ENCODE measurements around the gene FBLIM1.
"Not testable (repeated sequence)": the region's sequence is repeated elsewhere in the genome, so short reads cannot be mapped to it uniquely, and the experiment has no call there.

FBLIM1 gene

GRCh38 chr1:15770313-15770962 is 11.8 kb downstream of the FBLIM1 start:
- no peak for DNase-seq

- DNase-seq: no peak
Observed at GRCh38 chr1:15771836-15772515, 13.4 kb downstream of the FBLIM1 start.

GRCh38 chr1:15775706-15776105 is 17.1 kb downstream of the FBLIM1 start:
- no peak for DNase-seq

- no peak for DNase-seq
Observed at GRCh38 chr1:15777909-15778707, 19.5 kb downstream of the FBLIM1 start.

- DNase-seq: no peak
Observed at GRCh38 chr1:15785683-15786082, 27.1 kb downstream of the FBLIM1 start.

GRCh38 chr1:15786581-15786980 is 28.0 kb downstream of the FBLIM1 start:
- no peak for DNase-seq

- DNase-seq: no peak
Observed at GRCh38 chr1:15788624-15789301, 30.2 kb downstream of the FBLIM1 start.

- DNase-seq: no peak
Observed at GRCh38 chr1:15796086-15796462, 37.5 kb downstream of the FBLIM1 start.

GRCh38 chr1:15797614-15798390 is 39.2 kb downstream of the FBLIM1 start:
- no peak for DNase-seq

- peak; percentile 40 for DNase-seq
Observed at GRCh38 chr1:15799004-15799867, 40.6 kb downstream of the FBLIM1 start.

- no peak for DNase-seq
Observed at GRCh38 chr1:15799928-15800835, 41.6 kb downstream of the FBLIM1 start.

GRCh38 chr1:15802234-15802965 is 43.8 kb downstream of the FBLIM1 start:
- no peak for DNase-seq

GRCh38 chr1:15803380-15803779 is 44.8 kb downstream of the FBLIM1 start:
- no peak for DNase-seq

GRCh38 chr1:15804060-15804459 is 45.5 kb downstream of the FBLIM1 start:
- no peak for DNase-seq

GRCh38 chr1:15807121-15807520 is 48.5 kb downstream of the FBLIM1 start:
- DNase-seq: no peak

GRCh38 chr1:15807549-15807948 is 49.0 kb downstream of the FBLIM1 start, which contains the start of gene UQCRHL:
Gene UQCRHL (minus strand): TSS chr1:15807649. CDS start chr1:15807649, 0 bp downstream.
- not testable (repeated sequence) for DNase-seq

- no peak for DNase-seq
Observed at GRCh38 chr1:15808955-15809354, 50.4 kb downstream of the FBLIM1 start.

GRCh38 chr1:15810073-15810472 is 51.5 kb downstream of the FBLIM1 start:
- DNase-seq: no peak

GRCh38 chr1:15816674-15817073 is 58.1 kb downstream of the FBLIM1 start:
- DNase-seq: no peak

- no peak for DNase-seq
Observed at GRCh38 chr1:15820478-15820877, 61.9 kb downstream of the FBLIM1 start.
